Measurements from ENCODE around the gene INTS1.

Gene INTS1

GRCh38 chr7:1536455-1536742 lies 32.2 kb upstream of the INTS1 start:
- H4K20me1 ChIP-seq (ENCODE audit: insufficient read depth, low read length), result no peaks in the 10 kb centered on the region
- no peaks in the 10 kb centered on the region for H3K9me2 ChIP-seq (ENCODE audit: low read depth, low read length)
- H3K79me2 ChIP-seq (ENCODE audit: insufficient read depth, low read length), result 0 out of 2 replicates have a peak, but pooled peaks cover 8% of the 10 kb centered on the region
- peaks cover 22% of the 10 kb centered on the region for H3K36me3 ChIP-seq (ENCODE audit: insufficient read depth, low read length)
- no peak overlapping the region for H2AFZ ChIP-seq (ENCODE audit: low read length)
- H3K27ac ChIP-seq (ENCODE audit: low read depth, low read length, poor library complexity, severe bottlenecking), result no peak overlapping the region
- H3K4me3 ChIP-seq (ENCODE audit: low read depth, low read length, poor library complexity, severe bottlenecking), result no peak overlapping the region
- TF ChIP-seq CTCF (IDR thresholded peaks at IDR 0.05; ENCODE audit: low read length), result no peak
- no peak for TF ChIP-seq EZH2 (IDR thresholded peaks at IDR 0.05; ENCODE audit: borderline replicate concordance, low read length)
- H3K27me3 ChIP-seq (ENCODE audit: insufficient read depth, low read length), result no peaks in the 10 kb centered on the region
- H3K9ac ChIP-seq (ENCODE audit: low read length), result no peak overlapping the region
- no peaks in the 10 kb centered on the region for H3K9me3 ChIP-seq (ENCODE audit: low read length)
- H3F3A ChIP-seq (ENCODE audit: insufficient read depth, low read length), result no peaks in the 10 kb centered on the region
- no peak overlapping the region for H3K4me2 ChIP-seq (ENCODE audit: low read length)
- H3K4me1 ChIP-seq (ENCODE audit: insufficient read depth, low read length, severe bottlenecking), result peaks cover 27% of the 10 kb centered on the region

DNA sequence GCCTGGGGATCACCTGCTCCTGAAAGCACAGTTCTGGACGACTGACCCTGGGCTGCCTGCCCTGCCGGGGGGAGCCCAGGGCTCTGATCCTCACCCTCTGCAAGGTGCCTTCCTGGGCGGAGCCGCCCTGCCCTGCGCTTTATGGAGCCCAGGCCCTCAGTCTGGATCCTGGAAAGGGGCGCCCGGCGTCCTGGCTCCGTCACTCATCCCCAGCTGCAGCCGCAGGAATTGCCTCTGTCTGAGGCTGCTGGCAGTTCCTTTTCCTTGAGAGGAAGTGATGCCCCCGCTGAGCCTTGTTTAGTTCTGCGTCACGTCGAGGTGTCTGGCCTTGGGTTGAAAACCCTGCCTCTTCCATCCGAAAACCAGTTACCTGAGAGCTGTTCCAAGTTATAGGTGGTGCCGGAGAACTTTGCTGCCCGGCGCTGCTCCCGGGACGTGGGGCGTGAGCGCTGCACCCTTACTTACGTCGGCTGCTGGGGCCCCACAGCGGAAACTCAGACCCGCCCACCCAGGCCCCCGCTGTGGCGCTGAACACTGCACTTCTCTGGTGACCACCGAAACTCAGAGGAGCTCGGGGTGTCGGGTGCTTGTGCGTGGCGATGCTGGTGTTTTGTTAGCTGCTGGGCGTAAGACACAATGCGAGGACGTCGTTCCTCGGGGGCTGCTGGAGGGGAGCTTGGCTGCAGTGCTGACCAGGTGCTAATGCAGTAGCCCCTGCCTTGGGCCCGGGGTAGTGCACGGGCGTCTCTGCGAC lies 31.7 kb upstream of the INTS1 start:
- Histone ChIP-seq H3K4me3 (ENCODE audit: low read depth, low read length, poor library complexity, severe bottlenecking) (no peak overlapping the region), H3K4me2 (ENCODE audit: low read length) (no peak overlapping the region), H3K36me3 (ENCODE audit: insufficient read depth, low read length) (peaks cover 20% of the 10 kb centered on the region), H3K9ac (ENCODE audit: low read length) (no peak overlapping the region), H2AFZ (ENCODE audit: low read length) (no peak overlapping the region), H3K27me3 (ENCODE audit: insufficient read depth, low read length) (no peaks in the 10 kb centered on the region), H3K9me3 (ENCODE audit: low read length) (no peaks in the 10 kb centered on the region), H3K9me2 (ENCODE audit: low read depth, low read length) (no peaks in the 10 kb centered on the region), H4K20me1 (ENCODE audit: insufficient read depth, low read length) (no peaks in the 10 kb centered on the region), H3K4me1 (ENCODE audit: insufficient read depth, low read length, severe bottlenecking) (peaks cover 30% of the 10 kb centered on the region), H3K27ac (ENCODE audit: low read depth, low read length, poor library complexity, severe bottlenecking) (no peak overlapping the region), H3K79me2 (ENCODE audit: insufficient read depth, low read length) (0 out of 2 replicates have a peak, but pooled peaks cover 8% of the 10 kb centered on the region), H3F3A (ENCODE audit: insufficient read depth, low read length) (no peaks in the 10 kb centered on the region)
- TF ChIP-seq CTCF (IDR thresholded peaks at IDR 0.05; ENCODE audit: low read length) (no peak), EZH2 (IDR thresholded peaks at IDR 0.05; ENCODE audit: borderline replicate concordance, low read length) (no peak)

DNA sequence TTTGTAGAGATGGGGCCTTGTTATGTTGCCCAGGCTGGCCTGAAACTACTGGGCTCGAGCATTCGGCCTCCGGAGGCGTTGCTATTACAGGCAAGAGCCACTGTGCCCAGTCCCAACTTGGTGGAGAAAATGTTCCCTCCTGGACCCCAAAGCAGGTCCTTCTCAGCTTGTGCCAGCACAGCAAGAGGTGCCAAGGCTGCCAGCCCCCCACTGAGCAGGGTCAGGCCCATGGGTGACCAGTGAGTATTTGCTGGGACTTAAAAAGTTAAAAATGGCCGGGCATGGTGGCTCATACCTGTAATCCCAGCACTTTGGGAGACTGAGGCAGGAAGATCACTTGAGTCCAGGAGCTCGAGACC lies 30.9 kb upstream of the INTS1 start:
- H3K36me3 ChIP-seq (ENCODE audit: insufficient read depth, low read length), result peaks cover 13% of the 10 kb centered on the region
- no peaks in the 10 kb centered on the region for H3F3A ChIP-seq (ENCODE audit: insufficient read depth, low read length)
- H3K9ac ChIP-seq (ENCODE audit: low read length), result no peak overlapping the region
- no peak overlapping the region for H3K27ac ChIP-seq (ENCODE audit: low read depth, low read length, poor library complexity, severe bottlenecking)
- H3K9me3 ChIP-seq (ENCODE audit: low read length), result no peaks in the 10 kb centered on the region
- H3K79me2 ChIP-seq (ENCODE audit: insufficient read depth, low read length), result 0 out of 2 replicates have a peak, but pooled peaks cover 8% of the 10 kb centered on the region
- TF ChIP-seq EZH2 (IDR thresholded peaks at IDR 0.05; ENCODE audit: borderline replicate concordance, low read length) (no peak), CTCF (IDR thresholded peaks at IDR 0.05; ENCODE audit: low read length) (no peak)
- no peaks in the 10 kb centered on the region for H4K20me1 ChIP-seq (ENCODE audit: insufficient read depth, low read length)
- H3K4me2 ChIP-seq (ENCODE audit: low read length), result no peak overlapping the region
- peaks cover 30% of the 10 kb centered on the region for H3K4me1 ChIP-seq (ENCODE audit: insufficient read depth, low read length, severe bottlenecking)
- H3K4me3 ChIP-seq (ENCODE audit: low read depth, low read length, poor library complexity, severe bottlenecking), result no peak overlapping the region
- H2AFZ ChIP-seq (ENCODE audit: low read length), result no peak overlapping the region
- no peaks in the 10 kb centered on the region for H3K27me3 ChIP-seq (ENCODE audit: insufficient read depth, low read length)
- H3K9me2 ChIP-seq (ENCODE audit: low read depth, low read length), result no peaks in the 10 kb centered on the region

Data from OCI-LY1 (cell line).